CD14-positive monocyte (primary cell): ENCODE measurements around the gene CCM2. TPM values are rescaled to one million over a fixed set of nuclear protein-coding genes. Genes with fewer than 3 reads are reported as not detected.
"Not testable (repeated sequence)": the region's sequence is repeated elsewhere in the genome, so short reads cannot be mapped to it uniquely, and the experiment has no call there.

ENCODE experiments used
- DNase-seq, 3 donors: peaks; one replicate each; pipeline ENCODE4 v3.0.0-alpha.2; 2011 to 2022
- H2AFZ ChIP-seq: 2 replicates; pipeline ENCODE4 v1.6.0; 2012; ENCODE audit warnings: mild to moderate bottlenecking, low read depth, low read length, inconsistent platforms; ENCODE audit not compliant: insufficient read depth, poor library complexity, severe bottlenecking
- H3K27ac ChIP-seq, 2 donors: 1 replicate in 1 of 2; 2 replicates in 1 of 2; pipeline ENCODE4 v1.5.1; 2012 to 2013; ENCODE audit warnings: low read length in 2 of 2, control low read depth in 1 of 2, inconsistent platforms in 1 of 2, low read depth in 1 of 2, mild to moderate bottlenecking in 1 of 2
- H3K27me3 ChIP-seq, 2 donors: one replicate each; pipeline versions ENCODE4 v1.6.0 to v1.6.1; 2011 to 2013; ENCODE audit warnings: low read length in 2 of 2; ENCODE audit not compliant: control insufficient read depth in 2 of 2, insufficient read depth in 2 of 2
- H3K36me3 ChIP-seq, 2 donors: replicated peaks in 1 of 2; 1 replicate in 1 of 2; 2 replicates in 1 of 2; pipeline versions ENCODE4 v1.5.1 to v1.6.1; 2012 to 2013; ENCODE audit warnings: low read length in 2 of 2, control low read depth in 1 of 2, inconsistent platforms in 1 of 2, mild to moderate bottlenecking in 1 of 2; ENCODE audit not compliant: insufficient read depth in 2 of 2, control insufficient read depth in 1 of 2
- H3K4me1 ChIP-seq, 2 donors: 1 replicate in 1 of 2; 2 replicates in 1 of 2; pipeline versions ENCODE4 v1.5.1 to v1.6.1; 2012 to 2013; ENCODE audit warnings: low read length in 2 of 2, control low read depth in 1 of 2, inconsistent platforms in 1 of 2, mild to moderate bottlenecking in 1 of 2, moderate library complexity in 1 of 2; ENCODE audit not compliant: insufficient read depth in 2 of 2, control insufficient read depth in 1 of 2
- H3K4me2 ChIP-seq: replicated peaks from 2 replicates; pipeline ENCODE3; 2012; ENCODE audit warnings: low read length, moderate library complexity, mild to moderate bottlenecking; ENCODE audit not compliant: poor library complexity, severe bottlenecking; ENCODE audit errors: extremely low read depth
- H3K4me3 ChIP-seq, 3 experiments: fragments of 200-600 bp in 1 of 3; sonication (generic) in 1 of 3; replicated peaks in 1 of 3; 1 replicate in 2 of 3; 2 replicates in 1 of 3; pipeline ENCODE4 v1.5.1; 2011 to 2013; ENCODE audit warnings: low read length in 3 of 3, mild to moderate bottlenecking in 3 of 3, control low read depth in 2 of 3, low read depth in 2 of 3, inconsistent platforms in 1 of 3, moderate library complexity in 1 of 3
- H3K79me2 ChIP-seq: 2 replicates; pipeline ENCODE4 v1.6.0; 2012; ENCODE audit warnings: mild to moderate bottlenecking, control low read depth, inconsistent platforms, low read length, moderate library complexity; ENCODE audit not compliant: insufficient read depth
- H3K9ac ChIP-seq: 2 replicates; pipeline ENCODE4 v1.6.0; 2017; ENCODE audit warnings: low read length, mild to moderate bottlenecking; ENCODE audit not compliant: insufficient read depth, poor library complexity, severe bottlenecking
- H3K9me3 ChIP-seq, 2 donors: replicated peaks in 1 of 2; 1 replicate in 1 of 2; 2 replicates in 1 of 2; pipeline versions ENCODE4 v1.5.1 to v1.6.1; 2012 to 2013; ENCODE audit warnings: low read length in 2 of 2, control low read depth in 1 of 2; ENCODE audit not compliant: control insufficient read depth in 1 of 2, insufficient read depth in 1 of 2
- H4K20me1 ChIP-seq: 2 replicates; pipeline ENCODE4 v1.6.0; 2012; ENCODE audit warnings: mild to moderate bottlenecking, low read length, control low read depth, moderate library complexity; ENCODE audit not compliant: insufficient read depth
- H3K27ac Mint-ChIP-seq, 7 donors: one replicate each; pipeline ENCODE4 v1.8.0; 2020; ENCODE audit warnings: mild to moderate bottlenecking in 7 of 7, mixed read lengths in 7 of 7, moderate library complexity in 6 of 7, inconsistent platforms in 2 of 7
- H3K27me3 Mint-ChIP-seq, 3 donors: one replicate each; pipeline ENCODE4 v1.8.0; 2021 to 2022; ENCODE audit warnings: low read depth in 3 of 3, mild to moderate bottlenecking in 3 of 3, mixed read lengths in 3 of 3, moderate library complexity in 3 of 3, inconsistent platforms in 1 of 3
- H3K36me3 Mint-ChIP-seq, 2 donors: one replicate each; pipeline ENCODE4 v1.8.0; 2020; ENCODE audit warnings: mixed read lengths in 2 of 2, inconsistent platforms in 1 of 2, mild to moderate bottlenecking in 1 of 2
- H3K4me1 Mint-ChIP-seq: one replicate; pipeline ENCODE4 v1.8.0; 2020; ENCODE audit warnings: mild to moderate bottlenecking, mixed read lengths
- H3K4me3 Mint-ChIP-seq, 2 donors: one replicate each; pipeline ENCODE4 v1.8.0; 2020; ENCODE audit warnings: mild to moderate bottlenecking in 2 of 2, mixed read lengths in 2 of 2, moderate library complexity in 1 of 2
- H3K9me3 Mint-ChIP-seq, 7 donors: one replicate each; pipeline ENCODE4 v1.8.0; 2020 to 2022; ENCODE audit warnings: mixed read lengths in 7 of 7, mild to moderate bottlenecking in 6 of 7, moderate library complexity in 6 of 7, inconsistent platforms in 2 of 7
- WGBS: methylation state at CpG from one replicate; pipeline ENCODE4 v1.1.5; 2013; ENCODE audit warnings: missing lambda C conversion rate; ENCODE audit not compliant: insufficient coverage; 5-methylcytosine and 5-hydroxymethylcytosine counted together
- intact Hi-C, 2 donors: fragments of 100-400 bp; cut with micrococcal nuclease; formaldehyde crosslinking; loops; one replicate each; pipeline versions ENCODE4 v1.15.0 to v1.15.1; 2023
- polyA plus RNA-seq, 3 donors: library from polyadenylated mRNA; depleted of rRNA in 1 of 3; unstranded in 2 of 3; stranded (reverse) in 1 of 3; fragments of 300-500 nt in 2 of 3; fragments of >200 nt in 1 of 3; fragmentation: Illumina TruSeq in 2 of 3; gene quantifications; 1 replicate in 2 of 3; 2 replicates in 1 of 3; pipeline ENCODE4 v1.2.3, GENCODE V29; 2012 to 2021
- TF ChIP-seq, protein P1 (sequence below): fragments of 200-600 bp; IDR thresholded peaks from one replicate; pipeline ENCODE4 v1.8.0; 2022; ENCODE audit warnings: antibody characterized with exemption, mild to moderate bottlenecking

The CCM2 gene
- polyA plus RNA-seq, 3 donors: 38.5 to 102 (median 51.4) TPM

DNA sequence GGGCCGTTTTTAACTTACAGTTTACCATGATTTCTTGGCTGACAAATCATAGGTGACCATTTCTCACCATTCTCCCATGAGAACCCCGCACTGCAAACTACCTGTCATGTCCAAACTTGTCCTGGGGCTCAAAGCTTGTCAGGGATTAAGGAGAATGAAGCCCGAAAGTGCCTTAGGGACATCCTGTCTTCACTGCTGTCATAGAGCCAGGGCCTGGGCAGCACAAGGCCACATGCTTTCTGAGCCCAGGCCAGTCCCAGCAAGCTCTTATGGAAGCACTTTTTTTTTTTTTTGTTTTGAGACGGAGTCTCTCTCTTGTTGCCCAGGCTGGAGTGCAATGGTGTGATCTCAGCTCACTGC is 33.9 kb downstream of the CCM2 start:
- H3K9me3 ChIP-seq: no peaks in the 10 kb centered on the region
- Mint-ChIP-seq H3K4me1 (peaks cover 64% of the 10 kb centered on the region), H3K36me3 (peaks cover 33 to 72% of the 10 kb centered on the region in 2 donors), H3K9me3 (no peaks in the 10 kb centered on the region), H3K4me3 (no peak overlapping the region), H3K27ac (peak overlapping the region in 5 of 7 donors; percentile 20 to 78 (median 64)), H3K27me3 (peaks cover 0 to 2% (median 2%) of the 10 kb centered on the region in 3 donors)
- intact Hi-C loops: no loop called here
- TF ChIP-seq, protein P1, sequence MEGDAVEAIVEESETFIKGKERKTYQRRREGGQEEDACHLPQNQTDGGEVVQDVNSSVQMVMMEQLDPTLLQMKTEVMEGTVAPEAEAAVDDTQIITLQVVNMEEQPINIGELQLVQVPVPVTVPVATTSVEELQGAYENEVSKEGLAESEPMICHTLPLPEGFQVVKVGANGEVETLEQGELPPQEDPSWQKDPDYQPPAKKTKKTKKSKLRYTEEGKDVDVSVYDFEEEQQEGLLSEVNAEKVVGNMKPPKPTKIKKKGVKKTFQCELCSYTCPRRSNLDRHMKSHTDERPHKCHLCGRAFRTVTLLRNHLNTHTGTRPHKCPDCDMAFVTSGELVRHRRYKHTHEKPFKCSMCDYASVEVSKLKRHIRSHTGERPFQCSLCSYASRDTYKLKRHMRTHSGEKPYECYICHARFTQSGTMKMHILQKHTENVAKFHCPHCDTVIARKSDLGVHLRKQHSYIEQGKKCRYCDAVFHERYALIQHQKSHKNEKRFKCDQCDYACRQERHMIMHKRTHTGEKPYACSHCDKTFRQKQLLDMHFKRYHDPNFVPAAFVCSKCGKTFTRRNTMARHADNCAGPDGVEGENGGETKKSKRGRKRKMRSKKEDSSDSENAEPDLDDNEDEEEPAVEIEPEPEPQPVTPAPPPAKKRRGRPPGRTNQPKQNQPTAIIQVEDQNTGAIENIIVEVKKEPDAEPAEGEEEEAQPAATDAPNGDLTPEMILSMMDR: no peak
- H3K79me2 ChIP-seq: peaks cover 100% of the 10 kb centered on the region
- peaks cover 13 to 38% of the 10 kb centered on the region in 2 donors for H3K36me3 ChIP-seq
- H2AFZ ChIP-seq: no peak overlapping the region
- H3K9ac ChIP-seq: no peak overlapping the region
- H4K20me1 ChIP-seq: peaks cover 100% of the 10 kb centered on the region
- H3K4me2 ChIP-seq: no peak overlapping the region
- peak overlapping the region in 1 of 2 donors; percentile 61 for H3K27ac ChIP-seq
- H3K27me3 ChIP-seq: no peaks in the 10 kb centered on the region
- H3K4me1 ChIP-seq: peaks cover 30 to 51% of the 10 kb centered on the region in 2 donors
- no peak overlapping the region for H3K4me3 ChIP-seq
- 100% methylated on average over 3 of the region's 4 CpGs for WGBS
- DNase-seq: no peak

DNA sequence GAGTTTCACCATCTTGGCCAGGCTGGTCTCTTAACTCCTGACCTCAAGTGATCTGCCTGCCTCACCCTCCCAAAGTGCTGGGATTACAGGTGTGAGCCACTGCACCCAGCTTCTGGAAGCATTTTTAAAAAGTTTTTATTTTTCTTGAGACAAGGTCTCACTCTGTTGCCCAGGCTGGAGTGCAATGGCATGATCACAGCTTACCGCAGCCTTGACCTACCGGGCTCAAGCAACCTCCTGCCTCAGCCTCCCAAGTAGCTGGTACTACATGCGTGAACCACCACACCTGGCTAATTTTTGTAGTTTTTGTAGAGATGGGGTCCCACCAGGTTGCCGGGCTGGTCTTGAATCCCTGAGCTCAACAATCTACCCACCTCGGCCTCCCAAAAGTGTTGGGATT is 34.7 kb downstream of the CCM2 start:
- Histone ChIP-seq H3K4me1 (peaks cover 22 to 43% of the 10 kb centered on the region in 2 donors), H3K79me2 (peaks cover 97% of the 10 kb centered on the region), H3K36me3 (peaks cover 20 to 44% of the 10 kb centered on the region in 2 donors), H4K20me1 (peaks cover 100% of the 10 kb centered on the region)
- H3K4me3 Mint-ChIP-seq, H3K27ac Mint-ChIP-seq, H3K9me3 ChIP-seq, H3K9me3 Mint-ChIP-seq, H3K27ac ChIP-seq, DNase-seq, H3K4me2 ChIP-seq, H3K4me3 ChIP-seq, intact Hi-C loops, H3K27me3 ChIP-seq, H2AFZ ChIP-seq, H3K27me3 Mint-ChIP-seq, H3K9ac ChIP-seq: not testable (repeated sequence)
- no CpG with 5 or more reads among the region's 5 CpGs for WGBS
- Mint-ChIP-seq H3K4me1 (peaks cover 56% of the 10 kb centered on the region), H3K36me3 (peaks cover 36 to 77% of the 10 kb centered on the region in 2 donors)
